ENCODE measurements around the gene RAB11FIP4. TPM values are rescaled to one million over a fixed set of nuclear protein-coding genes. Genes with fewer than 3 reads are reported as not detected.

RAB11FIP4 gene
- total and polyA plus RNA-seq, 2 of the 13 experiments (the other 11 are each of a cell fraction or from before 2014, with no cell fraction given): 28.0 to 89.3 TPM

- TF ChIP-seq, protein P1, sequence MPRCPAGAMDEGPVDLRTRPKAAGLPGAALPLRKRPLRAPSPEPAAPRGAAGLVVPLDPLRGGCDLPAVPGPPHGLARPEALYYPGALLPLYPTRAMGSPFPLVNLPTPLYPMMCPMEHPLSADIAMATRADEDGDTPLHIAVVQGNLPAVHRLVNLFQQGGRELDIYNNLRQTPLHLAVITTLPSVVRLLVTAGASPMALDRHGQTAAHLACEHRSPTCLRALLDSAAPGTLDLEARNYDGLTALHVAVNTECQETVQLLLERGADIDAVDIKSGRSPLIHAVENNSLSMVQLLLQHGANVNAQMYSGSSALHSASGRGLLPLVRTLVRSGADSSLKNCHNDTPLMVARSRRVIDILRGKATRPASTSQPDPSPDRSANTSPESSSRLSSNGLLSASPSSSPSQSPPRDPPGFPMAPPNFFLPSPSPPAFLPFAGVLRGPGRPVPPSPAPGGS (CRISPR knock-in tag; IDR thresholded peaks at IDR 0.05): no peak
Observed at GRCh38 chr17:31444026-31444425, 52.6 kb downstream of the RAB11FIP4 start (continued).

DNA sequence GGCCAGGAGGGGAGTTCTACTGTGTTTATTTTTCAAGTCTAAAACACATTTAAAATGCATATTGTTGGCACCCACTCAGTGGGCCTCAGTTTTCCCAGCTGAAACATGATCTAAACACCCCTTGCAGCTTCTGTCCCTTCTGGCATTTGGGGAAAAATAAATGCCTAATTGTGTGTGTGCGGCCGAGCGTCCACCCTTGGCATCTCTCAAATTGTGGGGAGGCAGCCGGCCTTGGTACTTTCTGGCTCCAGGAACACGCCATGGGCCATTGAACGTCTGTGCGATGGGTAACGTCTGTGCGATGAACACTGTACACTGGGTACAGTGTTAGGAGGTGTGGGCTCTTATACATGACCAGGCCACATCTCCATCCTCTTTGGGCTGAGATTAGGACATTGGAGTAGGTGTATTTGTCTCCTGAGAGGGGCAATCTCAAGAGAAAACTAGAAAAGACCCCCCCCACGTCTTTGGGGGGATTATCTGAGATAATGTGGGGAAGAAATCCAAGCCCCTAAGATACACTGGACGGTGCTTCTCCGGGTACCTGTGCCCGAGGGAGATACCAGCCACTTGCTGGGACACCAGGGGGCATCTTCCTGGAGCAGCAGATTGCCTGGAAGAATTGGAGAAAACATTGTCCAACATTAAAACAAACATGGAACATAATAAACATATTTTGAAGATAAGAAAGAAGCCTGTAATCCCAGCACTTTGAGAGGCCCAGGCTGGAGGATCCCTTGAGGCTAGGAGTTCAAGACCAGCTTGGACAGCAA lies 54.9 kb downstream of the RAB11FIP4 start:
- H2AFZ ChIP-seq (ENCODE audit: low read length): no peak overlapping the region
- no peak for FAIRE-seq
- no peaks in the 10 kb centered on the region for H3K79me2 ChIP-seq (ENCODE audit: insufficient read depth, low read length)
- H3K4me2 ChIP-seq (ENCODE audit: low read depth, low read length): no peak overlapping the region
- CTCF ChIA-PET (ENCODE audit: low intra/inter-chr PET ratio, low total read pairs): interaction anchor here (0.6 to 1.4 kb wide), 4 partner anchors 61 to 80 kb away, joined by 3 to 9 read pairs (median 4); no protein-coding TSS in a partner anchor
- in situ Hi-C loops (cut with HindIII; ENCODE audit: extremely low pct_ligation_motif_present, low pct_unique_long_range_greater_than_20kb) (no loop called here), intact Hi-C loops (cut with micrococcal nuclease; ENCODE audit: unreplicated experiment) (no loop called here)
- no peak overlapping the region for H3K4me3 ChIP-seq (replicated peaks in 1 of 3; ENCODE audit: insufficient read depth in 1 of 3, low read depth in 2 of 3, low read length in 3 of 3)
- no peak for DNase-seq (ENCODE audit: low spot score)
- POLR2A ChIA-PET: no interaction called here
- no peaks in the 10 kb centered on the region for H3K27me3 ChIP-seq (ENCODE audit: control insufficient read depth in 1 of 2, insufficient read depth in 2 of 2, low read length in 2 of 2)
- BruUV-seq (replicated peaks): no TSS peak
- H3K27ac ChIP-seq (ENCODE audit: extremely low read length, insufficient read depth, low read length): no peak overlapping the region
- H3K9me3 ChIP-seq (ENCODE audit: low read length): no peaks in the 10 kb centered on the region
- H3K36me3 ChIP-seq (replicated peaks in 1 of 2; ENCODE audit: control insufficient read depth in 1 of 2, insufficient read depth in 2 of 2, low read length in 2 of 2): no peaks in the 10 kb centered on the region
- no peak overlapping the region for H3K9ac ChIP-seq (ENCODE audit: insufficient read depth, low read depth, low read length)
- no peaks in the 10 kb centered on the region for H4K20me1 ChIP-seq (ENCODE audit: insufficient read depth, low read length)
- peak; percentile 41; the same call in 2 of the 3 replicates for ATAC-seq
- peaks cover 5% of the 10 kb centered on the region for H3K4me1 ChIP-seq (ENCODE audit: insufficient read depth, low read length)
- 69% methylated on average over 13 of the region's 13 CpGs for WGBS (ENCODE audit: low lambda C conversion rate)
- no peak for TF ChIP-seq SMARCC2 (IDR thresholded peaks at IDR 0.05)
- TF ChIP-seq, protein P2, sequence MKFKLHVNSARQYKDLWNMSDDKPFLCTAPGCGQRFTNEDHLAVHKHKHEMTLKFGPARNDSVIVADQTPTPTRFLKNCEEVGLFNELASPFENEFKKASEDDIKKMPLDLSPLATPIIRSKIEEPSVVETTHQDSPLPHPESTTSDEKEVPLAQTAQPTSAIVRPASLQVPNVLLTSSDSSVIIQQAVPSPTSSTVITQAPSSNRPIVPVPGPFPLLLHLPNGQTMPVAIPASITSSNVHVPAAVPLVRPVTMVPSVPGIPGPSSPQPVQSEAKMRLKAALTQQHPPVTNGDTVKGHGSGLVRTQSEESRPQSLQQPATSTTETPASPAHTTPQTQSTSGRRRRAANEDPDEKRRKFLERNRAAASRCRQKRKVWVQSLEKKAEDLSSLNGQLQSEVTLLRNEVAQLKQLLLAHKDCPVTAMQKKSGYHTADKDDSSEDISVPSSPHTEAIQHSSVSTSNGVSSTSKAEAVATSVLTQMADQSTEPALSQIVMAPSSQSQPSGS (CRISPR knock-in tag; IDR thresholded peaks at IDR 0.05): no peak
- no peak for TF ChIP-seq AFF4 (CRISPR knock-in tag; IDR thresholded peaks at IDR 0.05)
- TF ChIP-seq SMC3 (IDR thresholded peaks at IDR 0.05; ENCODE audit: low read length): peak; percentile 67; the same call in 1 of the 2 replicates
- TF ChIP-seq ZNF10 (CRISPR knock-in tag; IDR thresholded peaks at IDR 0.05; ENCODE audit: borderline replicate concordance, low read depth): no peak
- no peak for TF ChIP-seq PCBP2 (optimal IDR thresholded peaks at IDR 0.05; ENCODE audit: low read depth, low read length, poor library complexity, severe bottlenecking)
- TF ChIP-seq SETDB1 (CRISPR knock-in tag; IDR thresholded peaks at IDR 0.05; ENCODE audit: borderline replicate concordance): no peak
- TF ChIP-seq ZNF543 (CRISPR knock-in tag; IDR thresholded peaks at IDR 0.05): no peak
- no peak for TF ChIP-seq FOXC1 (CRISPR knock-in tag; IDR thresholded peaks at IDR 0.05; ENCODE audit: borderline replicate concordance)
- no peak for TF ChIP-seq AHR (CRISPR knock-in tag; IDR thresholded peaks at IDR 0.05)
- TF ChIP-seq ZNF230 (CRISPR knock-in tag; IDR thresholded peaks at IDR 0.05): no peak
- no peak for TF ChIP-seq HNRNPK (IDR thresholded peaks at IDR 0.05; ENCODE audit: low read depth, low read length, poor library complexity, severe bottlenecking)
- no peak for TF ChIP-seq ZNF879 (CRISPR knock-in tag; IDR thresholded peaks at IDR 0.05)
- no peak for TF ChIP-seq MAFK (conservative IDR thresholded peaks at IDR 0.05 in 1 of 2, IDR thresholded peaks at IDR 0.05 in 1 of 2; ENCODE audit: low read length in 2 of 2)
- peak; percentile 28; the same call in 1 of the 2 replicates for TF ChIP-seq RAD21 (CRISPR knock-in tag; IDR thresholded peaks at IDR 0.05)

Data from HepG2 (cell line).